ENCODE data around the gene HIGD1C. TPM values are rescaled to one million over a fixed set of nuclear protein-coding genes. Genes with fewer than 3 reads are reported as not detected.
"Not testable (repeated sequence)": the region's sequence is repeated elsewhere in the genome, so short reads cannot be mapped to it uniquely, and the experiment has no call there.

HIGD1C gene
- total RNA-seq, 2 experiments from 2014 or later = not detected

DNA sequence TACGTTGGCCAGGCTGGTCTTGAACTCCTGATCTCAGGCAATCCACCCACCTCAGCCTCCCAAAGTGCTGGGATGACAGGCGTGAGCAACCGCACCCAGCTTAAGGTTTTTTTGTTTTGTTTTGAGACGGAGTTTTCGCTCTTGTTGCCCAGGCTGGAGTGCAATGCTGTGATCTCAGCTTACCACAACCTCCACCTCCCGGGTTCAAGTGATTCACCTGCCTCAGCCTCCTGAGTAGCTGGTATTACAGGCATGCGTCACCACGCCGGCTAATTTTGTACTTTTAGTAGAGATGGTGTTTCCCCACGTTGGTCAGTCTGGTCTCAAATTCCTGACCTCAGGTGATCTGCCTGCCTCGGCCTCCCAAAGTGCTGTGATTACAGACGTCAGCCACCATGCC is 21.9 kb upstream of the HIGD1C start:
- POLR2A ChIA-PET = not testable (repeated sequence)
- CTCF ChIA-PET = interaction anchor here (0.7 kb wide), 1 partner anchor 525 kb away, joined by 3 read pairs; no protein-coding TSS in a partner anchor

DNA sequence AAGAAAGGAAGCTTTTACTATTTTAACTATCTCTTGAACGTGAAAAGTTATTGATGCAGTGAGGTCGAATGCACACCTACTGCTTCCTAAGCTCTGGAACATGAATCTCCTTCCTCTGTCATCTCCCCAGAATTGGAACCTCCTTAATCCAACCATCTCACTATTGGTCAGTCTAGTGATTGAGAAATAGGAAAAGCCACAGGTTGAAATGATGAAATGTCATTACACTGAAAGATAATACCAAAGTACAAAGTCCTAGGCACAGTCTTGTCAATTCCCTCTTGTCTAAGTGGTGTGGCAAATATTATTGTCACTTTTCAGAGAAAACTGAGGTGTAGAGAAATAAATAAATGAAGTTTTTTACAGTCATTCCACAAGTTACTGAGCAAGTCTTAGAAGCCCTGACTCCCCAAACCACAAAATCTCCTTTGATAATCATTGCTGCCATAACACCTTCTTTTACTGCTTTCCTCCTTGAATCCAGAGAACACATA is 19.5 kb upstream of the HIGD1C start:
- ChIA-PET CTCF (no interaction called here), POLR2A (no interaction called here)

DNA sequence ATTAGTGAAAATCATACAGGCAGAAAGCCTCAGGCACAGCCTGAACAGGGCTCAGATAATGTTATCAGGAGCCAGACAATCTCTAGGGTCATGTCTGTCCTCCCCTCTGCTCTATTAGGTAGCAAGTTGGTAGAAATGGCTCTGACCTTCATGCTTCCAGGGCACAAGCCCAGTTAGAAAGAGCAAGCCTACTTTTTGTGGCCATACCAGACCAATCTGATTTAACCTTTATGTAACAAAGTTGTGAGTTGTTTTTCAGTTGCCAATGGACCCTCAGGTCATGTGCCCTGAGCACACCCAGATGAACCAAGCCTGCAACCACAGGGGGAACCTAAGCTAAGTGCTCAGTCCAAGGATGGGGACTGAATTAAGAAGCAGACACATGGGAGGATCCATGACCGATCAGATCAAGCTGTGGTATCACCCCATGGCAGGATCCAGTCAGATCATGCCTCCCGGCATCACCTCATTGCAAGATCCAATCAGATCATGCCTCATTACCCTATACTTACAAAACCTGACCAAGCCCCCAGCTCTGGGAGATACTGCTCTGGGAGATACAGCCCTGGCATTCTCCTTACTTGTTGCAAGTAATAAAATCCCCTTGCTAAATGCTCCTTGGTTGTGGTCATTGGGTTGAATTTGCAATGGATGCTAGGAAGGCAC is 18.8 kb upstream of the HIGD1C start:
- ChIA-PET CTCF (no interaction called here), POLR2A (no interaction called here)

DNA sequence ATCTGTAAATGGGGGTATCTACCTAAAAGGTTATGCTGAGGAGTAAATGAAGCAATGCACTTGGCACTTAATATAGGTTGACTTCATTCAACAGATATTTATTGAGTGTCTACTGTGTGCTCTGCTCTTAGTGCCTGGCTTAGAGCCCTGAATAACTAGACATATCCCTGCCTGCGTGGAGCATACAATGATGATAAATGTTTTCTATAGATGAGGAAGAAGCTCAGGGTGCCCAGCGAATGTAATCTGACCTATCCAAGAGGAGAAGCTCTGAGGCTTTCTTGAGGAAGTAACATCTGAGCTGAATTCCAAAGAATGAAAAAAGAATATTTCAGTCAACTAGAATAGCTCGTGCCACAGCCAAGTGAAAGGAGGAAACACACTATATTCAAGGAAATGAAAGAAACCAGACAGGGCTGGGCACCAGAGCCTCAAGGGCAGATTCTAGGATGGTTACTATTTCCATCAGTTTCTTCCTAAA is 17.9 kb upstream of the HIGD1C start:
- ChIA-PET POLR2A (no interaction called here), CTCF (no interaction called here)

DNA sequence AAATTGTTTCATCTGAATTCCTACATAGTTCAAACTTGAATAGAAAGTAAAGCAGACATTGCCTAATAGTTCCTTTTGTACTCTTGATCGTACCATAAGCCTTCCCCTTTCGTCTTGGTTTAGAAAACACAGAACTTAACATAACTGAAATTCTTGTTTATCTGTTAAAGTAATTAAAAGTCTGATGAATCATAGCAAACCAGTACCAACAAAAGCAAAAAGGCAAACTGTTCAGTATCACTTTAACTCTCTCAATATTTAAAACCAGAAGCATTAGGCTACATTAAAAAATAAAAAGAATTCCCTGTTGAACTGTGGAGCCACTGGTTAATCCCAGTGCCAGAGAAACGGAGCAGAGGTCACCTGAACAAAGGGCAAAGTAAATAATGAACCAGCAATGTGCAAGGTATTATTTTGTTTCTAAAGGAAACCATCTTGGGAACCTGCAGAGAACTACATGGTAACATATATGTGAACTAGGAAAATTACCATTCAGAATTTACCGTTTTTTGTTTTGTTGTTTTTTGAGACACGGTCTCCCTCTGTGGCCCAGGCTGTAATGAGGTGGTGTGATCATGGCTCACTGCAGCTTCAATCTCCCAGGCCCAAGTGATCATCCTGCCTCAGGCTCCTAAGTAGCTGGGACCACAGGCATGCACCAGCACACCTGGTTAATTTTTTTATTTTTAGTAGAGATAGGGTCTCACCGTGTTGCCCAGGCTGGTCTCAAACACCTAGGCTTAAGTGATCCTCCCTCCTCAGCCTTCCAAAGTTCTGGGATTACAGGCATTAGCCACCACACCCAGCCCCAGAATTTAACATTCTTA is 17.1 kb upstream of the HIGD1C start:
- POLR2A ChIA-PET = interaction anchor here (0.6 kb wide), 1 partner anchor 169 kb away, joined by 3 read pairs; no protein-coding TSS in a partner anchor
- CTCF ChIA-PET = no interaction called here

DNA sequence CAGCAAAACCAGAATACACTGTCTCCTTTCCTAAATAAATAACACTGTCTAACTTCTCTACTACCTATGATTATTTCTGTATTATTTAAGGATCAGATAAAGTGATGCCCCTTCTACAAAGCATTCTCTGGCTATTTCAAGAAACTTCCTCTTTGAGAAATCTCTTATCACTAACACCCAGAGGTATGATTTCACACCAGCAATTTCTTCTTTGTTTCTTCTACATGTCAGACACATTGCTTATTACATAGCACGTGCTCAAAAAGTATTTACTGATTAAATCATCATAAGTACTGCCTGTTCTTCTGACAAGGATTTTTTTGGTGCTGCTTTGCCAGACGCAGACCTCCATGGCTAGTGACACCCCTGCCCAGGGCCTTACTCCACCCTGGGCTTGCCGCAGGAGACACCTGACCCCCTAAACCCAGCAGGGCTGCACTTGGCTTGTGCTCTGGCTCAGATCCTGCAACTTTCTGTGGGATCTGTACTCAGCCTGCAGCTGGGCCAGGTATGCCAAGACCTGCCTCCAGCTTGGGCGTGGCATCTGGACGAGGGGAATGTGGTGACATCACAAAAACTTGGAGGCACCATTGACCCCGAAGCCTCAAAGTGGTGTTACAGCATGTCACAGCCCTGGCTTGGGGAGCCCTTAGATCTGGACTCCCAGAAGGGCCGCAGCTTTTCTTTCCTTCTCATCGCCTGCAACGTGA is 15.4 kb upstream of the HIGD1C start:
- ChIA-PET POLR2A (no interaction called here), CTCF (no interaction called here)

DNA sequence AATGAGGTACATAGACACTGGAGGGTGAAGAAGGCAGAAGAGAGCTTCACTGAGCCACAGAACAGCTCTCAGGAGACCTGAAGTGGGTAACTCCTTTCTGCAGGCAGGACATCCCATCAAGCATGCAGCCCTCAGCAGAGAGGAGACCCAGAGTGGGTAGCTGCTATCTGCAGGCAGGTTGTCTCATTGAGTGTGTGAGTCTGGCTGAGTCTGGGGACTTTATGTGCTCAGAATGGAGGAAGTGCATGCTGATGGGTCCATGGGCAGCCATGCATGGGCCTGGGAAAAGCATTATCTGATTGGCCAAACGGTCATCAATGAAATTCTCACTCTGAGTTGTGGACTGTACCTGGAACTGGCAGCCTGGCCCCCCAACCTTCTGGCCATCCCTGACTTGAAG is 14.7 kb upstream of the HIGD1C start:
- ChIA-PET POLR2A (no interaction called here), CTCF (no interaction called here)

DNA sequence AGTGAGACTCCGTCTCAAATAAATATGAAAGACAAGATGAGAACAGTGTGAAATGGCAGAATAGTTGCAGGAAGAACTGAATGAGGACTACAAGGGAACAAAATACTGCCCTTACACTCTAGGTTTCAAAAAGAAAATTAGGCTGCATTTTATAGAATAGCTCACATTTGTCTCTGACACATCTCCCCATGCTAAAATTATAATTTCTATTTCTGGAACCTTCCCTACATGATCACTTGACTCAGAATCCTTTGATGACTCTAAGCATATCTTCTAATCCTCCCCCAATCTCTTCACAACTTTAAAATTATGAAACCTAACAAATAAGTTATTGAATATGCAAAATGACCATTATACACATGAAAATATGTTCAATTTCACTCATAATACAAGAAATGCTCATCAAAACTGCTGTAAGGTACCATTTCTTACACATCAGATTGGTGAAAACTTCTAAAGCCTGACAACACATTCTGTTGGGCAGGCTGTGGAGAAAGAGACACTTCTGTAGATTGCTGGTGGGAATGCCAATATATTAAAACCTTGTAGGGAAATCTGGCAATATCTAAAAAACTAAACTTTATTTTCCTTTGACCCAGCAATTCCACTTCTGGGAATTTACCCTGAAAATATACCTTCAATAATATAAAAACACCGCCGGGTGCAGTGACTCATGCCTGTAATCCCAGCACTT is 4.3 kb upstream of the HIGD1C start:
- CTCF ChIA-PET = interaction anchor here (0.6 kb wide), 1 partner anchor 930 kb away, joined by 3 read pairs; no protein-coding TSS in a partner anchor
- POLR2A ChIA-PET = no interaction called here

DNA sequence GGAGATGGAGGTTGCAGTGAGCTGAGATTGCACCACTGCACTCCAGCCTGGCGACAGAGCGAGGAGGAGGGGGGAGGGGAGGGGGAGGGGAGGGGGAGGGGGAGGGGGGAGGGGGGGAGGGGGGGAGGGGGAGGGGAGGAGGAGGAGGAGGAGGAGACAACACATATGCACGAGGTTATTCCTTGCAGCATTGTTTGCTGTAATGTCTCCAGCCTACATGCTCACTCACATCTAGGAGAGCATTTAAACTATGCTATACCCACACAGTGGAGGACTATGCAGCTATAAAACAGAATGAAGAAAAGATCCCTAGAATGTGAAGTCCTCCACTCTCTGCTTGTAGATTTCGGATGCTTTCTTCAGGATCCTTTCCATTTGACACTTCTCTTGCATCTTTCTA is 3.5 kb upstream of the HIGD1C start:
- ChIA-PET POLR2A (no interaction called here), CTCF (no interaction called here)

DNA sequence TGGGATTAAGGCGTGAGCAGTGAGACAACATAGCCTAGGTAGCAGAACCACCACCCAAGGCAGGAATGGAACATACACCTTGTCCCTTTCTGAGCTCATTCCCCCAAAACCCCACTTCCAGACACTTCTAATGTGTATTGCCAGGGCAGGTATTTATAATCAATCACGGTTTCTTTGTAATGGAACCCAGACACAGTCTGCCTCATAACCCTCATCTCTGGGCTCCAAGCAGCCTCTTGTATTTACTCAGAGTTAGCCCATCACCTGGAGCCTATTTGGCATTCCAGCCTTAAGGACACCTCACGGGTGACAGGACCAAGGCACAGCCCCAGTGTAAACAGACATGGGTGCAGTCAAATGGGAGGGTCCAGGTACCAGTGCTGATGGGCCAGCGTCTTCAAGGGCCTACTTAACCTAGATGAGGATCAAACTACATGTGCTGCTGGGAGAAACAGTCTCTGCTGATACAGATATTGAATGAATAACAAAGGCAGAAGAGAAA is 2.5 kb upstream of the HIGD1C start:
- ChIA-PET POLR2A (interaction anchor here (0.6 kb wide), 1 partner anchor 90 kb away, joined by 4 read pairs; no protein-coding TSS in a partner anchor), CTCF (no interaction called here)

DNA sequence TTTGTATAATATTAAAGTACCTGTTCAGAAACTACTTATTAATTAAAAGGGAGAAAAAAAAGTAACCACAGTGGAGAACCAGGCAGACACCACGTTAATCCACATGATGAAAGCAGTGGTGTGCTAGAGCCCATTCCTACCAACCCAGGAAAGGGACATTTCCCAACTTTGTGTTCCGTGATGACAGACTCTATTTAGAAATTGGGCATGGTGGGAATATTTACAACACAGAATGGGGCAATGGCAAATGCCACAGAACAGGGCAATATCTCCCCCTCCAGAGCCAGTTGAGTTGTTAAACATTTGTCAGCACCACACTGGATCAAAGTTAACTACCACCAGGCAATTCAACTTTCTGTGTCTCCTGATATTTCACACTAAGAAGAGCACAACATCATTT is 1.2 kb upstream of the HIGD1C start:
- CTCF ChIA-PET = no interaction called here
- POLR2A ChIA-PET = no interaction called here

DNA sequence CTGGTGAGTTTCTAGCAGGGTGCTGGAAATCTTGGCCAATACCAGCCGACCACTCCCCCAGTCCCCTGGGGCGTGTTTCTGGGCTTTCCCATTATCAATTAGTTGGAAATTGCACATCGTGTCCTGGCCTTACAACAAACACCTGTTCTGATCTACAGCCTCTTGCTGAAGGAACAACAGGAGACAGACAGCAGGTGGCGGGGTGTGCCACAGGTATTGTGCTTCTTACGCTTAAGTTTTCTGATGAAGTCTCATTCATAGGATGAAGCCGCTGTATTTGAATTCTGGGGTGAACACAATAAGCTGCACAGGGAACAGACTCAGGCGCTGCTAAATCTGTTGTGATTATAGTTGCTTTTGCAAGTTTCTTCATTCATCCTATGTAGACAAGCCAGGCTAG is 703 bp downstream of the HIGD1C start:
- ChIA-PET CTCF (no interaction called here), POLR2A (no interaction called here)

DNA sequence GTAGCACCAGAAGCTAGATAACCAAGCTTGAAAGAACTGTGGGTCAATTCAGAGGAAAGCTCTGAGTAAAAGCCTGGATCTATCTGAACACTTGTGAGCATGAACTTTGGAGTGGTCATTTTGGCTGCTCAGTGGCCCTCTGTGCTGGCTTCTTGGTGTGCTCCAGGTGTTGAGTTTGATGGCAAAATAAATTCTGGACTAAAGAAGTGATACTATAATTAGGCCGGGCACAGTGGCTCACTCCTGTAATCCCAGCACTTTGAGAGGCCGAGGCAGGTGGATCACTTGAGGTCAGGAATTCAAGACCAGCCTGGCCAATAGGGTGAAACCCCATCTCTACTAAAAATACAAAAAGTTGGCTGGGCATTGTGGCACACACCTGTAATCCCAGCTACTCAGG is 2.4 kb downstream of the HIGD1C start:
- CTCF ChIA-PET, POLR2A ChIA-PET: not testable (repeated sequence)

DNA sequence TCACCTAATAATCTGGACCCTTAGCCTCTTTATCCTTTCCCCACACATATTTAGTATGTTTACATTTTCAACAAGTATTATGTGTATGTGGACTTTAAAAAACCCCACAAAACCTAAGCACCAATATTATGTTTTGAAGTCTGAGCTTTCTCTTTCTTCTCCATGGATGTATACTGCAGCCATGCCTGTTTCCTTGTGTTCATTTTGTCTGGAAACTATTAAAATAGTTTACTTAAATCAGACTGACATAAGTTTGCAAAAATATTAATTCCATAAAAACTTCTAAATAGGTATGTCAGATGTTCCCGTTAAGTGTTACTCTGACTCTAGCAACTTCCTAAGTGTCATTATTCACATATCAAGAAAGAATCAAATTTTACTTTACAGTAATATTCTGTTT is 2.9 kb downstream of the HIGD1C start:
- ChIA-PET POLR2A (no interaction called here), CTCF (no interaction called here)

DNA sequence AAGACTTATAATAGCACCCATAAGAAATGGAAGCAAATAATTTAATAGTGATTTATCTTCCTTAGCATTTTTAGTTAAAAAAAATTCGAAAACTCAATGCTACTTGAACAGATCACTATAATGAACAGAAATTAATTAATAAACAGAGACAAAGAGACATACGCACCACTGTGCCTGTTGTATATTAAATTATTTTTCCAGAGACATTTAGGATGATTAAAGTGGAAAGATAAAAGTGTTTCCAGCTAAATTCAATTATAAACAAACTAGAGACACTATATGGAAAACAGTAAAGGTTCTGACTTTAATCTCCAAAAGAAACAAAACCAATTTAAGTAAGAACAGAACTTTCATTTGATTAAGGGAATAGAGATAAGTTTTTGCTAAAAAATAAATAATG is 3.4 kb downstream of the HIGD1C start:
- POLR2A ChIA-PET = no interaction called here

DNA sequence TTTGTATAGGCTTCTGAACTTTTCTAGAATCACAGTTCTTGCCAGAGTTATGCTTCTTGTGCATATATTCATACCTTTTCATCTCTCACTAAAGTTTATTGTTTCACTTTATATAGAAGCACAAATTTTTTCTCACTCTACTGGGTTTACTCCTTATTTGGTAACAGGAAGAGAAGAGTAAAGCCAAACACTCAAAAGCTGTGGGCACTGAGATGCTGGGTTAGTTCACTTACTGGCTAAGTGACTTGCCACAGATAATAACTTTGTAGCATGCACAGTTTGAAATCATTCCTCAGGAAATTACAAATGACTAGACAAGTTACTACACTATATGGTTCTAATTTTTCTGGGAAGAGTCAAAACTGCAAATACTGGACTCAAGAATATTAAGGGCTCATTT is 7.8 kb downstream of the HIGD1C start:
- CTCF ChIA-PET = no interaction called here
- POLR2A ChIA-PET = no interaction called here

More for the DNA sequence above, 3.4 kb downstream of the HIGD1C start:
- CTCF ChIA-PET = no interaction called here

DNA sequence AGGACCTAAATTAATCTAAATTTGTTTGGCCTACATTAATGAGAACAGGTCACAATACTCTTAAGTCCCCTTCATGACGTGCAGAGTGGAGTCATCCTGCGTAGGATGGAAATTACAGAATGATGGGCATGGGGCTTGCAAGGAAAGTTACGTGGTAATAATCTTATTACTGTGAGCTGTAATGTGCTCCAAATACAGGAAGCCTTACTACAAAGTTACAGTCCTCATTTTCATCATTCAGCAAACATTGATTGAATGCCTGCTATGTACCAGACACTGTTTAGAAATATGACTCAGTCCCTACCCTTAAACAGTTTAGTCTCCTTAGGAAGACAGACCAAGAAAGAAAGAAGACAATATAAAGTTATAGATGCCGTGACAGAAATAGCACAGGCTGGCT is 9.4 kb downstream of the HIGD1C start:
- POLR2A ChIA-PET = no interaction called here
- CTCF ChIA-PET = no interaction called here

DNA sequence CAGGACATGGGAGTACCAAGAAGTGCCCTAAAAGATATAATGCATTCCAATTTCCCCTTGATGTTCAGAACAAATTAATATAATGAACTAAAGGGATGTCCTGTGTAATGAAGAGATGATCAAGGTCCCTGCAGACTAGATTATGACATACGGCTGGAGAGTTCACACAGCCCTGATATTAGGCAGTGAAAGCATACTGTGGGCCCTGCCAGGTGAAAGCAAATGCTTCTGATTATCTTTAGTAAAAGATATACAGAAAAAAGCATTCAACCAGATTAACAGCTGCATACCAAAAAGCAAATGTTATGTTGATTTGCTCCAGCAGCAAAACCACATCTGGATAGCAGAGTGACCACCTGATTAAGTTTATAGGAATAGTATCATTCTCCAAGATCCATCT is 12.1 kb downstream of the HIGD1C start:
- ChIA-PET POLR2A (interaction anchor here (1.1 kb wide), 1 partner anchor 62 kb away, joined by 3 read pairs; no protein-coding TSS in a partner anchor), CTCF (no interaction called here)

DNA sequence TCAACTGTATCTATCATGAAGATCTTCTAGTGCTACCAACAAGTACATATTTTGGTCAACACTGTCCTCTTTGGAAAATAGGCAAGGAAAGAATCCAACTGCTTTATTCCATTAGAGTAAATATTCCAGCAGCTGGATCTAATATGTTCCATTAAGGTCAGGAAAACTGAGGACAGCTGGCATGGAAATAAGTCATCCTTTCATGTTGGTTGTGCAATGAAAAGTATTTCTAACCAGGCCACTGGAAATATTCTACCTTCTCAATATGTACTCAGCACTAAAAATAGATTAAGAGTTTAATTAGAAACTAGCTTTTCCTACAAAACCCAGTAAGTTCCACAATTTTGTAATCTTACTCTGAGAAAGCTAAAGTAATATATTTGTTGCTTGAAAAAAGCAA is 19.6 kb downstream of the HIGD1C start:
- ChIA-PET POLR2A (no interaction called here), CTCF (no interaction called here)

Data from activated CD8-positive, alpha-beta memory T cell treated with anti-CD3 and anti-CD28 coated beads for 36 hours (primary cell).